Aorta (tissue), 5 donors: ENCODE results near the gene NFIL3. TPM values are rescaled to one million over a fixed set of nuclear protein-coding genes. Genes with fewer than 3 reads are reported as not detected.
"Not testable (repeated sequence)": the region's sequence is repeated elsewhere in the genome, so short reads cannot be mapped to it uniquely, and the experiment has no call there.

ENCODE experiments used
- ATAC-seq: fragments of 200-7000 bp; cut with Tn5 transposase; one replicate; pipeline ENCODE4 v1.9.1; 2022; ENCODE audit warnings: moderate library complexity; ENCODE audit not compliant: low FRiP score
- DNase-seq, 2 donors: peaks; one replicate each; pipeline ENCODE4 v3.0.0-alpha.2; 2020
- H3K27ac ChIP-seq, 2 donors: one replicate each; pipeline ENCODE4 v1.5.1; 2013; ENCODE audit warnings: low read length in 2 of 2, mild to moderate bottlenecking in 2 of 2, moderate library complexity in 2 of 2, control low read depth in 1 of 2, inconsistent platforms in 1 of 2, low read depth in 1 of 2
- H3K27me3 ChIP-seq, 2 donors: one replicate each; pipeline ENCODE4 v1.6.1; 2013; ENCODE audit warnings: control low read depth in 1 of 2, low read length in 1 of 2, mild to moderate bottlenecking in 1 of 2, moderate library complexity in 1 of 2; ENCODE audit not compliant: insufficient read depth in 2 of 2, control insufficient read depth in 1 of 2
- H3K36me3 ChIP-seq, 2 donors: one replicate each; pipeline ENCODE4 v1.6.1; 2013; ENCODE audit warnings: control low read depth in 1 of 2, low read length in 1 of 2, mild to moderate bottlenecking in 1 of 2; ENCODE audit not compliant: insufficient read depth in 2 of 2, control insufficient read depth in 1 of 2
- H3K4me1 ChIP-seq, 2 donors: one replicate each; pipeline ENCODE4 v1.6.1; 2013; ENCODE audit warnings: low read length in 2 of 2, control low read depth in 1 of 2, mild to moderate bottlenecking in 1 of 2, moderate library complexity in 1 of 2; ENCODE audit not compliant: insufficient read depth in 2 of 2, control insufficient read depth in 1 of 2
- H3K4me3 ChIP-seq, 2 donors: one replicate each; pipeline ENCODE4 v1.5.1; 2013; ENCODE audit warnings: low read length in 2 of 2, control low read depth in 1 of 2, mild to moderate bottlenecking in 1 of 2
- H3K9me3 ChIP-seq: one replicate; pipeline ENCODE4 v1.6.1; 2013; ENCODE audit warnings: mild to moderate bottlenecking, low read length; ENCODE audit not compliant: control insufficient read depth
- WGBS, 2 donors: extraction: QIAGEN DNeasy Blood & Tissue Kit; methylation state at CpG; one replicate each; pipeline ENCODE4 v1.1.7; 2013; 5-methylcytosine and 5-hydroxymethylcytosine counted together
- intact Hi-C, 2 donors: fragments of 100-400 bp; cut with DNase I; formaldehyde crosslinking; loops; one replicate each; pipeline versions ENCODE4 v1.14.2 to v1.15.0; 2022
- long read RNA-seq, 2 donors: library from polyadenylated mRNA; unstranded; transcript quantifications; one replicate each; pipeline ENCODE4 v2.0.0, GENCODE V29; 2020 to 2021
- polyA plus RNA-seq, 2 donors: library from polyadenylated mRNA; stranded (reverse); fragments of 200-250 nt; gene quantifications; one replicate each; pipeline ENCODE4 v1.2.3, GENCODE V29; 2013
- total RNA-seq, 2 donors: library from RNA; stranded (reverse); fragmentation: NEBNext Ultra II Directional; extraction: Animal tissue kit (Norgen Biotek cat#: 25700); gene quantifications; one replicate each; pipeline ENCODE4 v1.2.1, GENCODE V29; 2021
- donor health status: healthy with polysubstance abuse.
- donor health status: Bipolar disorder and iron deficiency.
- donor health status: DM: no; HTN: no; CAD: no.
- donor health status: DM: no; HTN: no; CAD: no.
- donor health status: DM: yes; HTN: yes; CAD: no.

The NFIL3 gene, protein sequence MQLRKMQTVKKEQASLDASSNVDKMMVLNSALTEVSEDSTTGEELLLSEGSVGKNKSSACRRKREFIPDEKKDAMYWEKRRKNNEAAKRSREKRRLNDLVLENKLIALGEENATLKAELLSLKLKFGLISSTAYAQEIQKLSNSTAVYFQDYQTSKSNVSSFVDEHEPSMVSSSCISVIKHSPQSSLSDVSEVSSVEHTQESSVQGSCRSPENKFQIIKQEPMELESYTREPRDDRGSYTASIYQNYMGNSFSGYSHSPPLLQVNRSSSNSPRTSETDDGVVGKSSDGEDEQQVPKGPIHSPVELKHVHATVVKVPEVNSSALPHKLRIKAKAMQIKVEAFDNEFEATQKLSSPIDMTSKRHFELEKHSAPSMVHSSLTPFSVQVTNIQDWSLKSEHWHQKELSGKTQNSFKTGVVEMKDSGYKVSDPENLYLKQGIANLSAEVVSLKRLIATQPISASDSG
- 10 to 100 TPM; 27.9 to 54.8 TPM for total RNA-seq
- polyA plus RNA-seq = 10 to 100 TPM; 13.6 to 15.1 TPM
- long read RNA-seq, donor 1, transcript NFIL3-201 (2 exons, 2,085 nt) = major isoform, 7 of 28 reads
- long read RNA-seq, donor 1, partial matches to known transcripts = 10 of 28 reads
- long read RNA-seq, donor 1, other reads (novel, unspliced or antisense) = 11 of 28 reads
- long read RNA-seq, donor 2, transcript NFIL3-201 (2 exons, 2,085 nt) = major isoform, 18 of 22 reads
- long read RNA-seq, donor 2, partial matches to known transcripts = 1 of 22 reads
- long read RNA-seq, donor 2, other reads (novel, unspliced or antisense) = 3 of 22 reads

DNA sequence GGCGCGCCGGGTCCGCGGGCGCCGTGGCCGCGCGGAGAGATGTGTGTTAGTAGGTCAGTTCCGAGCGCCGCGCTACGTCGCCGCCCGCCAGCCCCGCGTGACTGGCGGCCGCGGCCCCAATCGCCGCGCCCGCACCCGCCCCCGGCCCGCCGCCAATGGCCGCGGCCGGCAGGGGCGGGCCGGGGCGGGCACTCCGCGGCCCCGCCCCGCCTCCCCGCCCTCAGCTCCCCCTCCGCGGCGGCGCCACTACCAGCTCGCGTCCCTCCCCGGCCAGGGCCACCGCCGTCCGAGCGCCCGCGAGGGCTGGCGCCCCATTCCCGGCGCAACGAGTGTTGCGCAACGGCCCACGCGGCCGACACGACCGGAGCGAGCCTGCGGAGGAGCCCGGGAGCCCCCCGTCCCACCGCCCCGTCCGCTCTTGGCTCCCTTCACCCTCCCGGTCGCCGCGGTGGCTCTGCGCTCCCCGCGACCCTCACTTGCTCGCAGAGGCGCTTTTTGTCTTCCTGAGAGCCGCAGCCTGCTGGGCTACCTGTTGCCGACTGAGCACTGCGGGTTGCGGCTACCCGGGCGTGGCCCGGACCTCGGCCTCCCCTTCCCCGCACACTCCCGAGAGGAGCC lies at the start of gene NFIL3:
Gene NFIL3 (minus strand): TSS at position 48 of the 618 bp plus-strand sequence. CDS start 13,098 bp downstream, outside the sequence.
- H3K4me1 ChIP-seq = peaks cover 4 to 5% of the 10 kb centered on the region in 2 donors
- WGBS, 2 donors = 1% methylated on average over 29 to 92 of the region's 92 CpGs
- DNase-seq = peak; percentile 91 to 94
- H3K36me3 ChIP-seq = no peaks in the 10 kb centered on the region
- ATAC-seq = peak; percentile 86
- H3K27me3 ChIP-seq = no peaks in the 10 kb centered on the region
- H3K4me3 ChIP-seq = peak within 1 kb of the TSS; percentile 90 to 99
- H3K27ac ChIP-seq = peak within 1 kb of the TSS; percentile 97 to 98
- intact Hi-C loops = loop anchor here (2.0 to 10.0 kb wide), 8 partner anchors 62 to 387 kb away; partner anchors contain the start of gene AUH (in 2 of the 2)
- no peaks in the 10 kb centered on the region for H3K9me3 ChIP-seq

GRCh38 chr9:91471524-91471923 lies 47.9 kb upstream of the NFIL3 start:
- H3K4me1 ChIP-seq, H3K9me3 ChIP-seq, H3K27ac ChIP-seq, ATAC-seq, H3K4me3 ChIP-seq, H3K36me3 ChIP-seq, intact Hi-C loops, DNase-seq, H3K27me3 ChIP-seq: not testable (repeated sequence)
- WGBS, 2 donors = 87% methylated on average over 3 of the region's 3 CpGs

DNA sequence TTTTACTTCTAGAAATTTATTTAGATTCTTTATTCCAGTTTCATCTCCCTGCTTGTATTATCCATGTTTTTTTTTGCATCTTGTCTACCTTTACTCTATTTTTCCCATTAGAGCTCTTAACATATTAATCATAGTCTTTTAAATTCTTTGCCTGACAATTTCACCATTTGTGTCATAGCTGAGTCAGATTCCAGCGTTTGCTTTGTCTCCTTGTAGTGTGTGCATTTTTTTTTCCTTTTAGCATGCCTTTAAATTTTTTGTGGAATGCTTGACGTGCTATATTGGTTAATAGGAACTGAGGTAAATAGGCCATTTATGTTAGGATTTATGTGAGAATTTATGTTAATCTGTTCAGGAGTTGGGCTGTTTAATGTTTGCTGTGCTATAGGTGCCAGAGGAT lies 41.8 kb upstream of the NFIL3 start:
- no peak overlapping the region for H3K4me3 ChIP-seq
- peaks cover 1% of the 10 kb centered on the region for H3K9me3 ChIP-seq
- no peaks in the 10 kb centered on the region for H3K4me1 ChIP-seq
- WGBS, 2 donors = 47 to 65% methylated on average over 2 of the region's 2 CpGs
- intact Hi-C loops = no loop called here
- H3K27me3 ChIP-seq = no peaks in the 10 kb centered on the region
- H3K27ac ChIP-seq = no peak overlapping the region
- no peaks in the 10 kb centered on the region for H3K36me3 ChIP-seq
- ATAC-seq (no peak), DNase-seq (no peak)

- H3K27ac ChIP-seq = no peak overlapping the region
- 89 to 95% methylated on average over 2 of the region's 2 CpGs for WGBS, 2 donors
- ATAC-seq (no peak), DNase-seq (no peak)
- H3K36me3 ChIP-seq = no peaks in the 10 kb centered on the region
- intact Hi-C loops = no loop called here
- H3K27me3 ChIP-seq = no peaks in the 10 kb centered on the region
- H3K4me1 ChIP-seq = no peaks in the 10 kb centered on the region
- no peak overlapping the region for H3K4me3 ChIP-seq
- H3K9me3 ChIP-seq = peaks cover 1% of the 10 kb centered on the region
These were observed 35.3 kb upstream of the NFIL3 start for GRCh38 chr9:91458906-91459305.

DNA sequence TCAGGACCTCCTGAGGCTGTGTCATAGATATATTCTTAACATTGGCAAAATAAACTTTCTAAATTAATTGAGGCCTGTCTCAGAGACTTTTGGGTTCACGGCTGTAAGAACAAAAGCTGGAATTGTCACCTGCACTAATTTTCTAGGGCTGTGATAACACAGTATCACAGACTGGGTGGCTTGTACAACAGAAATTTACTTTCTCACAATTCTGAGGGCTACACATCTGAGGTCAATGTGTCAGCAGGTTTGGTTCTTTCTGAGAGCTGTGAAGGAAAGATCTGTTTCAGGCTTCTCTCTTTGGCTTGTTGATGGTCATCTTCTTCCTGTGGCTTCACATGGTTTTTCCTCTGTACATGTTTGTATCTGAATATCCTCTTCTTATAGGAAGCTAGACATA lies 29.2 kb upstream of the NFIL3 start:
- WGBS, 2 donors = 88 to 99% methylated on average over 1 of the region's 1 CpG
- intact Hi-C loops = no loop called here

GRCh38 chr9:91451431-91452270 lies 28.0 kb upstream of the NFIL3 start:
- peaks cover 2% of the 10 kb centered on the region for H3K9me3 ChIP-seq
- 80 to 87% methylated on average over 2 of the region's 2 CpGs for WGBS, 2 donors
- intact Hi-C loops = no loop called here
- H3K4me1 ChIP-seq = no peaks in the 10 kb centered on the region
- DNase-seq (no peak), ATAC-seq (no peak)
- H3K4me3 ChIP-seq = no peak overlapping the region
- H3K27ac ChIP-seq = no peak overlapping the region
- no peaks in the 10 kb centered on the region for H3K27me3 ChIP-seq
- no peaks in the 10 kb centered on the region for H3K36me3 ChIP-seq

More for the DNA sequence above, 29.2 kb upstream of the NFIL3 start:
- no peaks in the 10 kb centered on the region for H3K27me3 ChIP-seq
- H3K9me3 ChIP-seq = peaks cover 2% of the 10 kb centered on the region
- no peak overlapping the region for H3K4me3 ChIP-seq
- no peak for DNase-seq
- ATAC-seq = no peak
- no peaks in the 10 kb centered on the region for H3K36me3 ChIP-seq
- no peaks in the 10 kb centered on the region for H3K4me1 ChIP-seq
- no peak overlapping the region for H3K27ac ChIP-seq

DNA sequence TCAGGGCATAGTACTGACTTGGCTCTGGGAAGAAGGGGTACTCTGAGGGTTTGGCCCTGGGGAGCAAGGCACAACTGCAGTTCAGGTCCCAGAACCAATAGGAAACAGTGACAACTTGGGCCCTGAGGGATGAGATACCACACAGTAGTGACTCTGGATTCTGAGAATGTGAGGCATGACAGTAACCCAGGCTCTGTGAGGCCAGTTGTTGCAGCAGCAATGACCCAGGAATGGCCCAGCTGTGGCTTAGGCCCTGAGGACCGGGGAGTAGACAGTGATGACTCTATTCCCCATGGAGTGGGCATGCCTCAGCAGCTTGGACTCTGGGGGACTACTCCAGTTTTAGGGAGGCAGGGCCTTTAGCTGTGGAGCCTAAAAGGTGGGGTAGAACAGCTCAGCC lies 21.5 kb upstream of the NFIL3 start:
- Histone ChIP-seq H3K9me3 (peaks cover 8% of the 10 kb centered on the region), H3K36me3 (no peaks in the 10 kb centered on the region), H3K4me3 (no peak overlapping the region), H3K27ac (no peak overlapping the region), H3K4me1 (no peaks in the 10 kb centered on the region), H3K27me3 (peaks cover 0 to 2% of the 10 kb centered on the region in 2 donors)
- WGBS, 2 donors = 83 to 89% methylated on average over 1 of the region's 1 CpG
- no peak for ATAC-seq
- intact Hi-C loops = no loop called here
- DNase-seq = no peak

GRCh38 chr9:91443994-91444392 lies 20.4 kb upstream of the NFIL3 start:
- Histone ChIP-seq H3K4me3 (no peak overlapping the region), H3K36me3 (no peaks in the 10 kb centered on the region), H3K9me3 (peaks cover 8% of the 10 kb centered on the region), H3K27ac (no peak overlapping the region), H3K27me3 (peaks cover 0 to 2% of the 10 kb centered on the region in 2 donors), H3K4me1 (no peaks in the 10 kb centered on the region)
- intact Hi-C loops = no loop called here
- no peak for ATAC-seq
- no peak for DNase-seq
